Tibial artery (tissue), 4 donors: Measurements from ENCODE around the gene TRIM65.

Experiments used
- DNase-seq, 2 donors: peaks; one replicate each; pipeline ENCODE4 v3.0.0-alpha.2; 2019
- H3K27ac ChIP-seq, 2 donors: fragments of 200-600 bp; sonication (generic) in 1 of 2; 1 replicate in 1 of 2; 2 replicates in 1 of 2; pipeline ENCODE4 v1.5.1; 2018 to 2019; ENCODE audit warnings: mild to moderate bottlenecking in 1 of 2
- H3K27me3 ChIP-seq, 2 donors: fragments of 200-600 bp; sonication (generic) in 1 of 2; one replicate each; pipeline versions ENCODE4 v1.5.1 to v1.6.0; 2016 to 2019
- H3K36me3 ChIP-seq, 3 donors: fragments of 200-600 bp; sonication (generic) in 2 of 3; one replicate each; pipeline ENCODE4 v1.5.1; 2016 to 2019; ENCODE audit warnings: mild to moderate bottlenecking in 2 of 3
- H3K4me1 ChIP-seq, 4 donors: fragments of 200-600 bp; sonication (generic) in 2 of 4; 1 replicate in 3 of 4; 2 replicates in 1 of 4; pipeline ENCODE4 v1.5.1; 2016 to 2019
- H3K4me3 ChIP-seq, 2 donors: fragments of 200-600 bp; sonication (generic) in 1 of 2; 1 replicate in 1 of 2; 2 replicates in 1 of 2; pipeline ENCODE4 v1.5.1; 2018 to 2019; ENCODE audit warnings: mild to moderate bottlenecking in 2 of 2
- H3K9me3 ChIP-seq, 3 donors: fragments of 200-600 bp; sonication (generic) in 1 of 3; one replicate each; pipeline ENCODE4 v1.5.1; 2016 to 2019
- intact Hi-C: fragments of 100-400 bp; cut with DNase I; formaldehyde crosslinking; loops from one replicate; pipeline ENCODE4 v1.15.0; 2023; ENCODE audit warnings: low total_unique reads
- TF ChIP-seq, protein P1 (sequence below), 2 experiments: fragments of 200-600 bp in 1 of 2; fragments of 450-650 bp in 1 of 2; IDR thresholded peaks; one replicate each; pipeline ENCODE4 v1.5.1; 2017 to 2019; ENCODE audit warnings: antibody characterized with exemption in 2 of 2, mild to moderate bottlenecking in 1 of 2, moderate library complexity in 1 of 2

The TRIM65 gene

DNA sequence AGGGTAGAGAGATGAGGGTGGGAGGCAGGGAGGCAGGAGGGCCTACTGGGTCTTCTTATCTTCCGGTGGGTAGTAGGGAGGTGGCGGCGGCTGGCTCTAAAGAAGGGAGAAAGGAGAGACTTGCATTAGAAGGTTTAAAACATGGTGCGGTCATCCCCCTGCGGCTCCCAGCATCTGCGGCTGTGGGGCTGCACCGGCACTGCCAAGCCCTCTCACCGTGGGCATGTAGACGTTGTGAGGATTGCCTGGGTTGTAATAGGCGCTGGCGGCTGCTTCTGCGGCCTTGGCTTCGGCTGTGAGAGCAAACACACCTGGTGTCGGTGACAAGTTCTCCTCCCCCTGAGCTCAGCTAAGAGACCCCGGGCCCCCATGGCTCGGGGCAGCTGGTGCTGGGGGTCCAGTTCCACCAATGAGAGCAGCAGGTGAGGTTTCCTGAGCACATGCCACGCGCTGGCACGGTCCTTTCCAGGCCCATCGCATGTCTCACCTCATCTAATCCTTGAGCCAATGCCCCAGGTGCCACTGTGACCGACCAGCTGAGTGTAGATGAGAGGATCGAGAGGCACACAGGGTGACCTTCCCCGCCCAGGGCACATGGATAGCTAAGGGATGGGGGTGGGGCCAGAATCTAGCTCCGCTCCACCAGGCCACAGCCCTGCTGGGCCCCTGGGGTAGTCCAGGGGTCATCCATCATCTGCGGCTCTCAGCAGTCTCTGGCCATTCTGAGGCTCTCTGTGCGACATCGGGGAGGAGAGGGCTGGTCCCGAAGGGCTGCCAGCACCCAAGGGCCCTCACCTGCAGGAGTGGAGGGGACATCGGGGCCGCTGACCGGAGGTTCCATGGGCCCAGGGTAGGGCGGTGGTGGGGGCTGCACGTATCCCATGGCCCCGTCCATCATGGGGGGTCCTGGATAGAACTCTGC is 49.8 kb downstream of the TRIM65 start:
- peaks cover 59 to 75% (median 64%) of the 10 kb centered on the region in 3 donors for H3K36me3 ChIP-seq
- TF ChIP-seq, protein P1, sequence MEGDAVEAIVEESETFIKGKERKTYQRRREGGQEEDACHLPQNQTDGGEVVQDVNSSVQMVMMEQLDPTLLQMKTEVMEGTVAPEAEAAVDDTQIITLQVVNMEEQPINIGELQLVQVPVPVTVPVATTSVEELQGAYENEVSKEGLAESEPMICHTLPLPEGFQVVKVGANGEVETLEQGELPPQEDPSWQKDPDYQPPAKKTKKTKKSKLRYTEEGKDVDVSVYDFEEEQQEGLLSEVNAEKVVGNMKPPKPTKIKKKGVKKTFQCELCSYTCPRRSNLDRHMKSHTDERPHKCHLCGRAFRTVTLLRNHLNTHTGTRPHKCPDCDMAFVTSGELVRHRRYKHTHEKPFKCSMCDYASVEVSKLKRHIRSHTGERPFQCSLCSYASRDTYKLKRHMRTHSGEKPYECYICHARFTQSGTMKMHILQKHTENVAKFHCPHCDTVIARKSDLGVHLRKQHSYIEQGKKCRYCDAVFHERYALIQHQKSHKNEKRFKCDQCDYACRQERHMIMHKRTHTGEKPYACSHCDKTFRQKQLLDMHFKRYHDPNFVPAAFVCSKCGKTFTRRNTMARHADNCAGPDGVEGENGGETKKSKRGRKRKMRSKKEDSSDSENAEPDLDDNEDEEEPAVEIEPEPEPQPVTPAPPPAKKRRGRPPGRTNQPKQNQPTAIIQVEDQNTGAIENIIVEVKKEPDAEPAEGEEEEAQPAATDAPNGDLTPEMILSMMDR (IDR thresholded peaks at IDR 0.05): no peak
- DNase-seq: no peak
- H3K27me3 ChIP-seq: no peaks in the 10 kb centered on the region
- H3K4me3 ChIP-seq: no peak overlapping the region
- H3K4me1 ChIP-seq: peaks cover 0 to 79% (median 37%) of the 10 kb centered on the region in 4 donors
- intact Hi-C loops: no loop called here
- H3K27ac ChIP-seq: peak overlapping the region; percentile 86
- no peaks in the 10 kb centered on the region for H3K9me3 ChIP-seq

DNA sequence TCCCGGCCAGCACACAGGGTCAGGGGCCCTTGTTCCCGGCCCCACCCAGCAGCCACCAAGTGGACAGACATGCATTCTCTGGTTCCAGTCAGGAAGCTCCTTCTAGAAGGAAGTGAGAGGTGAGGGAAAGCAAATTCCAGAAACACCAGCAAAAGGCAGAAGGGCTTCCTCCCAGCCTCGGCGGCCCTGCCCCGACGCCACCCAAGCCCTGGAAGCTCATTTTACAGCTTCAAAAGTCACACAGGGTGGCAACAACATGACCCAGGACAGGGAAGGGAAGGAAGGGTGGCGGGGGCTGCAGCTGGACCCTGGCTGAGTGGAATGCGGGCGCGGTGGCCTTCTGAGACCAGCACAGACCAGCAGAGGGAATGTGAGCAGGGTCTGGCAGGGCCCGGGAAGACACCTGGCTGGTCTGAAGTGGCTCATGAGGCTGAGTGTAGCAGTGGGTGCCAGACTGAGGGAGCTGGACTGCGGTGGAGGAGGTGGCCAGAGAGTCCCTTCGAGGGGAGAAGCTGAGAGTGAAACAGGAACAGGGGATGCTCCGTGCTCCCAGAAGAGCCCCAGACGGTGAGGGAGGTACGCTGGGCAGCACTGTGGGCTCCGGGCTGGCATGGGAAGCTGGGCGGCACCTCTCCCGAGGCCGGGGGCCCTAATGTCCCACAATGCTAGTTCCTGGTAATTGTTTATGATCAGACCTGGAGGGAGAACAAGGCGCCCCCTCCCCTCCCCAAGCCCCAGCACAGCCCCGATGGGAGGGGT is 50.6 kb downstream of the TRIM65 start:
- no peaks in the 10 kb centered on the region for H3K9me3 ChIP-seq
- no peak overlapping the region for H3K4me3 ChIP-seq
- H3K36me3 ChIP-seq: peaks cover 53 to 66% (median 55%) of the 10 kb centered on the region in 3 donors
- DNase-seq: no peak
- H3K27me3 ChIP-seq: no peaks in the 10 kb centered on the region
- TF ChIP-seq, protein P1 (IDR thresholded peaks at IDR 0.05): no peak
- H3K4me1 ChIP-seq: peaks cover 0 to 72% (median 32%) of the 10 kb centered on the region in 4 donors
- H3K27ac ChIP-seq: peak overlapping the region; percentile 86
- intact Hi-C loops: no loop called here

- no peaks in the 10 kb centered on the region for H3K9me3 ChIP-seq
- peaks cover 43 to 64% (median 50%) of the 10 kb centered on the region in 3 donors for H3K36me3 ChIP-seq
- peak; percentile 85 to 97 for DNase-seq
- peak overlapping the region; percentile 86 for H3K27ac ChIP-seq
- H3K27me3 ChIP-seq: no peaks in the 10 kb centered on the region
- TF ChIP-seq, protein P1 (IDR thresholded peaks at IDR 0.05): peak; percentile 91 to 98
- H3K4me3 ChIP-seq: no peak overlapping the region
- H3K4me1 ChIP-seq: peaks cover 0 to 64% (median 32%) of the 10 kb centered on the region in 4 donors
- intact Hi-C loops: no loop called here
These were observed 51.6 kb downstream of the TRIM65 start for GRCh38 chr17:75845058-75845711.

DNA sequence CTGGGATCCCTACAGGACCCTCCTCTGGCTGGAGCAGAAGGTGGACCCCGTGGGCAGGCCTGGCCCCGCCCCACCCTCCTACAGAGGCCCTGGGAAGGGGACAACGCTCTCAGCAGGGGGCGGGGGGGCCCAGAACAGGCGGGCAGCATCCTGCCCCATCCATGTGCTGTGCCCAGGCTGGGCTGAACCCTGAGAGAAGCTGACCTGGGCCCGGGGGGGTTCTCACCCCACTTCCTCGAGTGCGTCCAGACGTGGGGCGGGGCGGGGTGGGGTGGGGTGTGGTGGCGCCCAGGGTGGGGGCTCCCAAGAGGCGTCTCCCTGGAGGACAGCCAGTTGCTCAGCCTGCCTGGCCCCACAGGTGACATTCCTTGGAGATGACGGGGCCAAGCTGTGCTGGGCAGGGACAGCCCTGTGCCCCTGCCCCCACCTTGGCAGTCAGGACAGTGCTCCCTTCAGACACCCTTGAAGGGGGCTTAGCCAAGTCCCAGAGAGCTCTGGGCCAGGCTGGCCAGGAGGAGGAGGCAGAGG is 52.2 kb downstream of the TRIM65 start:
- Histone ChIP-seq H3K27ac (peak overlapping the region; percentile 86), H3K9me3 (no peaks in the 10 kb centered on the region), H3K4me1 (peaks cover 0 to 58% (median 32%) of the 10 kb centered on the region in 4 donors), H3K27me3 (no peaks in the 10 kb centered on the region), H3K4me3 (peak overlapping the region in 1 of 2 donors; percentile 5), H3K36me3 (peaks cover 37 to 64% (median 50%) of the 10 kb centered on the region in 3 donors)
- peak in 1 of 2 donors; percentile 83 for DNase-seq
- intact Hi-C loops: loop anchor here (5.0 kb wide), 1 partner anchor 43 kb away; no protein-coding TSS in a partner anchor
- TF ChIP-seq, protein P1 (IDR thresholded peaks at IDR 0.05): no peak
